Fibroblast of pulmonary artery (primary cell): ENCODE results near the gene GPR161.

Experiments
- DNase-seq: peaks from one replicate; pipeline ENCODE4 v3.0.0-alpha.2; 2010; ENCODE audit warnings: low read depth
- H3K4me3 ChIP-seq: replicated peaks from 2 replicates; pipeline ENCODE4 v1.5.1; 2011; ENCODE audit warnings: low read depth, mild to moderate bottlenecking, control low read depth, low read length, moderate library complexity
- CTCF ChIP-seq: IDR thresholded peaks from 2 replicates; pipeline ENCODE4 v1.5.1; 2011; ENCODE audit warnings: mild to moderate bottlenecking, control low read depth, low read length, inconsistent platforms; ENCODE audit errors: missing control alignments

GPR161 gene

GRCh38 chr1:168045311-168045710 is 91.4 kb downstream of the GPR161 start:
- DNase-seq = no peak
- TF ChIP-seq CTCF = no peak
- H3K4me3 ChIP-seq = no peak overlapping the region

GRCh38 chr1:168042362-168042761 is 94.4 kb downstream of the GPR161 start:
- DNase-seq = no peak
- no peak for TF ChIP-seq CTCF
- no peak overlapping the region for H3K4me3 ChIP-seq

- H3K4me3 ChIP-seq = no peak overlapping the region
Measured at GRCh38 chr1:168035345-168035744, 101.4 kb downstream of the GPR161 start.

GRCh38 chr1:168032029-168032428 is 104.7 kb downstream of the GPR161 start:
- no peak overlapping the region for H3K4me3 ChIP-seq
- no peak for TF ChIP-seq CTCF
- no peak for DNase-seq

More at GRCh38 chr1:168035345-168035744, 101.4 kb downstream of the GPR161 start:
- no peak for DNase-seq
- no peak for TF ChIP-seq CTCF

GRCh38 chr1:168031627-168032026 is 105.1 kb downstream of the GPR161 start:
- no peak for TF ChIP-seq CTCF
- H3K4me3 ChIP-seq = no peak overlapping the region
- no peak for DNase-seq

- no peak for TF ChIP-seq CTCF
- DNase-seq = no peak
- no peak overlapping the region for H3K4me3 ChIP-seq
Measured at GRCh38 chr1:168031198-168031597, 105.5 kb downstream of the GPR161 start.
